ENCODE results near the gene SLC25A15.
"Not testable (repeated sequence)": the region's sequence is repeated elsewhere in the genome, so short reads cannot be mapped to it uniquely, and the experiment has no call there.

SLC25A15 gene

DNA sequence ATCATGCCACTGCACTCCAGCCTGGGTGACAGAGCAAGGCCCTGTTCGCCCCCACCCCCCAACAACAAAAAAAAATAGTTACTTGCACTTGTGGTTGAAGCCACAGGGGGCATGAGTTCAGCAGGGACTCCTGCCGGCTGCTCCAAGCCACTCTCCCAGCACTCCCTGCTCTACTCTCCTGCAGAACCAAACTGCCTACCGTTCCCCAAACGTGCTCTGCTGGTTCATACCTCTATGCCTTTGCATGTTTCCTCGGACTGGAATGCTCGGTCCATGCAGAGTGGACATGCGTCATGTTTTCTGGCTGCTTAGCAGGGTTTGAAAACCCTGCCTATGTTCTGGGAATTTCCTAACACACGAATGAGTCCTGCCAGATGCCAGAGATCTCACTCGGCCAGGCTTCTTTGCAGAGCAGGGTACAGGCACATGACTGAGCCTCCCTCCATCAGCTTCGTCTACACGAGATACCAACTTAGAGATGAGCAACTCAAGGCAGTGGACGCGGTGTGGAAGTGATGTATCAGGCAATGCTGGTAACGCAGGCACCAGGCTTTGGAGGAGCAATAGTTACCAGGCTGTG is 8.5 kb upstream of the SLC25A15 start:
- no peak for DNase-seq (ENCODE audit: low read depth in 3 of 3, low spot score in 1 of 3)

- no peak for DNase-seq (ENCODE audit: low read depth in 3 of 3, low spot score in 1 of 3)
These were observed 7.7 kb upstream of the SLC25A15 start for GRCh38 chr13:40781717-40782116.

GRCh38 chr13:40782971-40783370 is 6.4 kb upstream of the SLC25A15 start:
- not testable (repeated sequence) for DNase-seq (ENCODE audit: low read depth in 3 of 3, low spot score in 1 of 3)

DNA sequence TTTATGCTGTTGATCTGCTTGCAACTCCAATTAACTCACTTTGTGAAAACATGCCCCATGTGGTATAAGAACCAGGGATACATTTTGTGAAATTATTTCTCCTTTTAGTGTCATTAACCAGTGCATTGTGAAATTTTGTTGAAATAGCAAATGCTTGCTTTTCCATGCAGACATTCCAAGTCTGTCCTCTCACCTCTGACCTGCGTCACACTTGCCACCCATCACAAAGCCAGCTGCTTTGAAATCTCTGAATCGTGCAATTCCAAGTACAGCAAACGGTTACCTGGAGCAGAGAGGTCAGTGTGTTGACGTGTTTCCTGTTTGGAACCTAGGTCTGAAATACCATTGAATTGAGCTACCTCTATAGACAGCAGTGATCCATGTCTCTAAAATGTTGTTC is 4.9 kb upstream of the SLC25A15 start:
- no peak for DNase-seq (ENCODE audit: low read depth in 3 of 3, low spot score in 1 of 3)

DNA sequence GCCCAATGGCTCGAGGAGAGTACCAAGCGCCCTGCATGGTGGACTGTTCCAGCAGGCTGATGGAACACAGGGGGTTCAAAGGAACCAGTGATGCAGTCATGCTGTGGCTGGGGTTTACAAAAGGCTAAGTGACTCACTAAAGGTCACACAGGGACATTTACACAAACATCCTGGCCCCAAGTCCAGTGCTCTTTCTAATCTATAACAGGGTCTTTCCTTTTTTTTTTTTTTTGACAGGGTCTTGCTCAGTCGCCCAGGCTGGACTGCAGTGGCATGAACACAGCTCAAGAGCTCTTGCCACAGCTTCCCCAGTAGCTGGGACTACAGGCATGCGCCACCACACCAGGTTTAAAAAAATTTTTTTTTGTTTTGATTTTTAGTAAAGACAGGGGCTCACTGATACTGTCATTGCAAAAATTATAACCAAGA is 2.8 kb upstream of the SLC25A15 start:
- DNase-seq (ENCODE audit: low read depth in 3 of 3, low spot score in 1 of 3), result no peak

GRCh38 chr13:40787062-40787461 is 2.3 kb upstream of the SLC25A15 start:
- no peak for DNase-seq (ENCODE audit: low read depth in 3 of 3, low spot score in 1 of 3)

GRCh38 chr13:40788540-40789274 is 704 bp upstream of the SLC25A15 start:
- DNase-seq (ENCODE audit: low read depth in 3 of 3, low spot score in 1 of 3), result not testable (repeated sequence)

DNA sequence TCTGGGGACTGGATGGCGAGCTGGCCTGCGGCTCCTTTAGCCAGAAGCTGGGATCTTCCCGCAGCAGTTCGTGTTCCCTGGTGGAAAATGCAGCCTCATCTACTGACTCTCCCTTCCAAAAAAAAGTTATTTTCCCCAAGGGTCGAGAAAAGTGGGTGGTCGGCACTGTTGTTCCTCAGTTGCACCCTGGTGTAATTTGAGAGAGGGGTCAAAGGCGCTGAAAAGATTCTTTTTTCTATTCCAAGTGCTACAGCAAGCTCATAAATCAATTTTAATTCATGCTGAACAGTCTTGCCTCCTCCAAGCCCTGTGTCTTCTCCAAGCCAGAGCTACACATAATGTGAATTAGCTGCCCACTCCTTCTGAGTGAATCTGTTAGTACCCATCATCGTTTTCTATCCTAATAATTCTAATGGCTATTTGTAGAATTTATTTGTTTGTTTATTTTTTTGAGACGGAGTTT is 774 bp downstream of the SLC25A15 start:
- DNase-seq (ENCODE audit: low read depth in 3 of 3, low spot score in 1 of 3), result no peak

GRCh38 chr13:40792284-40793051 is 3.1 kb downstream of the SLC25A15 start:
- no peak for DNase-seq (ENCODE audit: low read depth in 3 of 3, low spot score in 1 of 3)

GRCh38 chr13:40793339-40793738 is 3.9 kb downstream of the SLC25A15 start:
- no peak for DNase-seq (ENCODE audit: low read depth in 3 of 3, low spot score in 1 of 3)

DNA sequence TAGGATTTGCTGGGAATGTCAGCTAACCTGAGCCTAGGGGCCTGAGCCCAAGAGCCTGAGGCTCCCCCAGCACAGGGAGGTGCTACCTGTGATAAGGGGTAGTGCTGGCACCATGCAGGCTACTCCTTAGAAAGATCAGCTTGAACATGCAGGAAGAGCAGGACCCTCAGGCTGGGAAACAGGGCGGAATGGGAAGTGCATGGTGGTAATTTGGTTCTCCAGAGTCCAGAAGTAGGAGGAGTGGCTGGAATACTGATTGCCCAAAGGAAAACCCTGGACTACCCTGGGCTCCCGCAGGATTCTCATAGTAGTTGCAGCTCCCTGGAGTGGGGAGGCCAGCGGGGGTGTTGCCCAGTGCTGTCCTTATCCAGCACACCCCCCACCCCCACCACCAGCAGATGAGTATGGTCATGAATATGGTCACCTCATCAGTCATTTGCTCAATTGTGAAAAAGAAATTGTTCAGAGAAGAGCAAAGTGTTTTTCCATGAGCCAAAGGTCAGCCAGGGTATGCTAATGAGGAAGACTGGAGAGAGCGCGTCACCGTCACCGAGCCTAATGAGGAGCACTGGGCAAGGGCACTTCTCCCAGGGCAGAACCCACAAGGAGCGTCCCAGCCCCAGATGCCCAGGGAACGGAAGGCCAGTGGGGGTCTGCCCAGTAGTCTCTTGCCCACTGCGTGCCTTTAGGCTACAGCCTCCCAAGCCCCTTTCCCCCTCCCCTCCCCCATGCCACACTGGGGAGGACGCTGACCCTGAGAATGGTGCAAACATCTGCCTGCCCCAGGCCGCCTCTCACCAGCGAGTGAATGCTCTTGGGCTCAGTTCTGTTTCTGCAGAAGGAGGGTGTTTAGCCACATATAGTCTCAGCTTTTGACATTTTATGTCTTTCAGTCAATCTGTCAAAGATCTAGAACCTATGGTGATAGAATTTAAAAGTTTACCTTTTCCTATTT is 5.3 kb downstream of the SLC25A15 start:
- DNase-seq (ENCODE audit: low read depth in 3 of 3, low spot score in 1 of 3), result no peak

- DNase-seq (ENCODE audit: low read depth in 3 of 3, low spot score in 1 of 3), result no peak
These were observed 7.2 kb downstream of the SLC25A15 start for GRCh38 chr13:40796649-40797048.

DNA sequence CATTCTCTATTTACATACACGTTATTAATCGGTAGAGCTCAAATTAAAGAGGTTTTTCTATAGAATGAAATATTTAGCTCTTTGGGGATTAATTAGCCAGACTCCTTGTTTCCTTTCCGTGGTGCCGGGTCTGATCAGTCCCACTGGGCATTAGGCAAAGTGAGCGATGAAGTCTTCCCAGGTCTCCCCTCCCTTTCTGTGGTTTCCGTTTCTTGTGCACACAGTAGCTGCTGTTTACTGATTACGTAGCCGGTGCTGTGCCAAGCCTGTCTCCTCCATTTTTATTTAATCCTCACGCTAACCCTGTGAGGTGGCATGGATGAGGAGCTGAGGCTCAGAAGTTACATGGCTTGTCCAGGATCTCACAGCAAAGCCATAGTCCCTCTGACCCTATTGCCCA is 9.0 kb downstream of the SLC25A15 start:
- DNase-seq (ENCODE audit: low read depth in 3 of 3, low spot score in 1 of 3), result no peak

DNA sequence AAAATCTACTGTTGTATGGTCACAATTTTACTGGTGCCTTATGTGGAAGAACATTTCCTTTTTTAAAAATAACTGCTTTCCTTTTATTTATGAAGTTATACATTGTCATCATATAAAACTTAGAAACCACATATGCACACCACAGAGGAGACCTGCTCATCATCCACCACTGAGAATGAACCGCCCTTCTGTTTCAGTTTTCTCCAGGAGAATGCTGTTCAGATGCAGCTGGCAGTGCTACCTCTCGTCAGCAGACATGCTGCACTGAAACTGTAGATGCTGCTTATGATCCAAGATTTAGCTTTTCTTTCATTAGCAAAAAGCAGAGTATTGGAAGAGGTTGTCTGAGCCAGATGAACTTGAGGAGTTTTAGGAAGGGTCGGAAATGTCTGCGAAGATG is 10.1 kb downstream of the SLC25A15 start:
- no peak for DNase-seq (ENCODE audit: low read depth in 3 of 3, low spot score in 1 of 3)

GRCh38 chr13:40800559-40800958 is 11.1 kb downstream of the SLC25A15 start:
- DNase-seq (ENCODE audit: low read depth in 3 of 3, low spot score in 1 of 3), result no peak

DNA sequence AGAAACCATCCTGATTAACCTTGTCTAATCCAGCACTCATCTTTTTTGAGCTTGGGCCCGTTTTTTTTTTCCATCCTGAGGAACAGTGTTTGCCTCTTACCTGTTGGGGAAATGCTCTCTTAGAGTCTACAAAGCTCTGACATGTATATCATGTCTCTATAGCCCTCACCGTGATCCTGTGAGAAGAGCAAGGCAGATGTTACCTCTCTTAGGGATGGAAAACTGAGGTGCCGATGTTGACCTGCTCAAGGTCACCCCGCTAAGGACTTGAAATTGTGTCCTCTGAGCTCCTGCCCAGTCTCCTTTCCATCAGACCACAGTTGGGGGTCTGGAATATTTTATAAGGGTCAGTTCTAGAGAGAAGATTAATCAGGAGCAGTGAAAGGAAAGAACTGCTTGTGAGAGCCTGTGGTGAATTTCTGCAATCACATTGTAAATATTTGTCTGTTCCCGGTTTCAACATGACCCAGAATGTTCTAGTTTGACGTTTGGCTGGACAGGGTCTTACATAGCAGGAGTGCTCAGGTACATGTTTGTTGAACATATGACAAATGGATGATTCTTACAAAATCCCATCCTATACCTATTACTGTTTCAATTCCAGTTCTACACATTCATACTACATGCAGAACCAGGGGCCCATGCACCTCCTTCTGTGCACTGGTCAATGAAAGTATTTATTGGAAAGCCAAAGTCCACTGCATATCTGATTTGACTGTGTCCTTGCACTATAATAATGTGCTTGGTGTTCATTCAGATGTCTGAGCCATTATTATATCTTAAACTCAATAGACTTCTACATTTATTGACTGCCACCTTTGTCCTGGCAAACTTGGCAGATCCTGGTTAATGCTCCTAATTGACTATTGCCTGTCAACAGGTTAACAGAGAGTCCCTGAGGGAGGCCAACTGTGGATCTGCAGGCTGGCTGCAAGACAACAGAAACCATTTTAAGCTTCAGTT is 12.1 kb downstream of the SLC25A15 start:
- no peak for DNase-seq (ENCODE audit: low read depth in 3 of 3, low spot score in 1 of 3)

GRCh38 chr13:40803316-40803715 is 13.9 kb downstream of the SLC25A15 start:
- DNase-seq (ENCODE audit: low read depth in 3 of 3, low spot score in 1 of 3), result no peak

- DNase-seq (ENCODE audit: low read depth in 3 of 3, low spot score in 1 of 3), result no peak
These were observed 16.8 kb downstream of the SLC25A15 start for GRCh38 chr13:40806241-40806640.

DNA sequence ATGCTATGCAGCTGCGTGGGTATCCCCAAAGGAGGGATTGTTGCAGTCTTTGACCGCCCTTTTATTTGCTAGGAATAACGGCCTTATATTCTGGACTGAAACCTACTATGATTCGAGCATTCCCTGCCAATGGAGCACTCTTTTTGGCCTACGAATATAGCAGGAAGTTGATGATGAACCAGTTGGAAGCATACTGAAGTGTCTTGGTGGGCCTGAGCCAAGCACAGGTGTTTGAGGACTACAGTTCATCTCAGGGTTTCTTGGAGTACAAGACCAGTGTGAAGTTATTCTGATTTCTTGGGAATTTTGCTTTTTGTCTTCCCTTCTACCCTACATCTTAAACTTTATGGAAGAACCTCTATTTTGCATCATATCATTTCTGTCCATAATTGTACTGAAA is 20.1 kb downstream of the SLC25A15 start:
- no peak for DNase-seq (ENCODE audit: low read depth in 3 of 3, low spot score in 1 of 3)

- DNase-seq (ENCODE audit: low read depth in 3 of 3, low spot score in 1 of 3), result no peak
These were observed 22.7 kb downstream of the SLC25A15 start for GRCh38 chr13:40812102-40812501.
